PC-3 (cell line): Measurements from ENCODE around the gene MYO5A. TPM values are rescaled to one million over a fixed set of nuclear protein-coding genes. Genes with fewer than 3 reads are reported as not detected.

Source experiments
- ATAC-seq: fragments of 200-7000 bp; cut with Tn5 transposase; 2 replicates; pipeline ENCODE4 v1.9.1; 2020; ENCODE audit warnings: mild to moderate bottlenecking, moderate library complexity
- BruUV-seq: library from RNA; stranded (reverse); fragments of 400-500 nt; replicated peaks from 2 replicates; lab custom pipeline; 2021; lab: Mats Ljungman, UMichigan
- CTCF ChIA-PET: fragments of 300-600 bp; sonication (Branson Sonifier 250); formaldehyde crosslinking; loops from one replicate; lab custom pipeline; 2022; ENCODE audit warnings: antibody characterized with exemption; lab: Charles Lee
- POLR2A ChIA-PET: fragments of 300-600 bp; sonication (Branson Sonifier 250); formaldehyde crosslinking; loops from one replicate; lab custom pipeline; 2022; ENCODE audit warnings: antibody characterized with exemption; ENCODE audit not compliant: unreplicated experiment; lab: Charles Lee
- DNase-seq: peaks from one replicate; pipeline ENCODE4 v3.0.0-alpha.2; 2015
- H2AFZ ChIP-seq: fragments of 300-600 bp; sonication (generic); 2 replicates; pipeline ENCODE4 v1.6.0; 2016; ENCODE audit warnings: antibody characterized with exemption, low read length
- H3F3A ChIP-seq: fragments of 300-600 bp; sonication (generic); one replicate; pipeline ENCODE4 v1.6.0; 2017; ENCODE audit warnings: antibody characterized with exemption, low read length, control low read depth, mild to moderate bottlenecking; ENCODE audit not compliant: unreplicated experiment
- H3K27ac ChIP-seq: fragments of 300-600 bp; sonication (generic); 2 replicates; pipeline ENCODE4 v1.5.1; 2016; ENCODE audit warnings: mild to moderate bottlenecking, low read length
- H3K27me3 ChIP-seq: fragments of 300-600 bp; sonication (generic); 2 replicates; pipeline ENCODE4 v1.6.1; 2016; ENCODE audit warnings: low read length, mixed read lengths
- H3K36me3 ChIP-seq: fragments of 300-600 bp; sonication (generic); 2 replicates; pipeline ENCODE4 v1.6.1; 2016; ENCODE audit warnings: low read depth, mixed run types, low read length, mixed read lengths
- H3K4me1 ChIP-seq: fragments of 300-600 bp; sonication (generic); 2 replicates; pipeline ENCODE4 v1.5.1; 2016; ENCODE audit warnings: low read length; ENCODE audit not compliant: insufficient read depth
- H3K4me2 ChIP-seq: fragments of 300-600 bp; sonication (generic); 2 replicates; pipeline ENCODE4 v1.6.0; 2016; ENCODE audit warnings: low read length
- H3K4me3 ChIP-seq: fragments of 300-600 bp; sonication (generic); 2 replicates; pipeline ENCODE4 v1.5.1; 2016; ENCODE audit warnings: mild to moderate bottlenecking, low read length, mixed read lengths
- H3K79me2 ChIP-seq: fragments of 300-600 bp; sonication (generic); 2 replicates; pipeline ENCODE4 v1.6.1; 2017; ENCODE audit warnings: low read length, mixed read lengths
- H3K9ac ChIP-seq: fragments of 300-600 bp; sonication (generic); 2 replicates; pipeline ENCODE4 v1.6.0; 2016; ENCODE audit warnings: mild to moderate bottlenecking, low read length
- H3K9me2 ChIP-seq: fragments of 300-600 bp; sonication (generic); replicated peaks from 2 replicates; pipeline ENCODE4 v1.6.1; 2016; ENCODE audit warnings: mixed run types, low read length, mixed read lengths
- H3K9me3 ChIP-seq: fragments of 300-600 bp; sonication (generic); 2 replicates; pipeline ENCODE4 v1.6.1; 2016; ENCODE audit warnings: low read length, mixed read lengths
- H4K20me1 ChIP-seq: fragments of 300-600 bp; sonication (generic); 2 replicates; pipeline ENCODE4 v1.6.1; 2016; ENCODE audit warnings: low read length, mixed read lengths
- EZH2 ChIP-seq: fragments of 300-600 bp; sonication (generic); IDR thresholded peaks from one replicate; pipeline ENCODE4 v1.6.1; 2017; ENCODE audit warnings: antibody characterized with exemption, mild to moderate bottlenecking, low read length; ENCODE audit not compliant: unreplicated experiment
- EZH2phosphoT487 ChIP-seq: fragments of 300-600 bp; sonication (generic); IDR thresholded peaks from 2 replicates; pipeline ENCODE4 v1.6.1; 2018; ENCODE audit warnings: mild to moderate bottlenecking, antibody characterized with exemption, low read length, borderline replicate concordance
- intact Hi-C: fragments of 100-400 bp; cut with micrococcal nuclease; formaldehyde crosslinking; loops from 2 replicates; pipeline ENCODE4 v1.9.0; 2023
- total RNA-seq: library from RNA; depleted of rRNA; stranded (reverse); fragments of >200 nt; gene quantifications from 2 replicates; pipeline ENCODE4 v1.2.3, GENCODE V29; 2014
- TF ChIP-seq, protein P1 (sequence below): fragments of 300-600 bp; sonication (generic); conservative IDR thresholded peaks from 2 replicates; pipeline ENCODE4 v1.5.1; 2017; ENCODE audit warnings: antibody characterized with exemption, low read depth, mild to moderate bottlenecking, low read length

Gene MYO5A
- total RNA-seq, 1 experiment from 2014 or later, result 42.1 TPM

DNA sequence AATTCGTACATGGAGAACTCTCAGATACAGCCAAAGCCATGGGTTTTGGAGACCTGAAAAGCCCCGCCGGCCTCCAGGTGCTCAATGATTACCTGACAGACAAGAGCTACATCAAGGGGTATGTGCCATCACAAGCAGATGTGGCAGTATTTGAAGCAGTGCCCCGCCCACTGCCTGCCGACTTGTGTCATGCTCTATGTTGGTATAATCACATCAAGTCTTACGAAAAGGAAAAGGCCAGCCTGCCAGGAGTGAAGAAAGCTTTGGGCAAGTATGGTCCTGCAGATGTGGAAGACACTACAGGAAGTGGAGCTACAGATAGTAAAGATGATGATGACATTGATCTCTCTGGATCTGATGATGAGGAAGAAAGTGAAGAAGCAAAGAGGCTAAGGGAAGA, 23.5 kb downstream of the MYO5A start:
- TF ChIP-seq EZH2phosphoT487 (no peak), EZH2 (no peak)
- TF ChIP-seq, protein P1, sequence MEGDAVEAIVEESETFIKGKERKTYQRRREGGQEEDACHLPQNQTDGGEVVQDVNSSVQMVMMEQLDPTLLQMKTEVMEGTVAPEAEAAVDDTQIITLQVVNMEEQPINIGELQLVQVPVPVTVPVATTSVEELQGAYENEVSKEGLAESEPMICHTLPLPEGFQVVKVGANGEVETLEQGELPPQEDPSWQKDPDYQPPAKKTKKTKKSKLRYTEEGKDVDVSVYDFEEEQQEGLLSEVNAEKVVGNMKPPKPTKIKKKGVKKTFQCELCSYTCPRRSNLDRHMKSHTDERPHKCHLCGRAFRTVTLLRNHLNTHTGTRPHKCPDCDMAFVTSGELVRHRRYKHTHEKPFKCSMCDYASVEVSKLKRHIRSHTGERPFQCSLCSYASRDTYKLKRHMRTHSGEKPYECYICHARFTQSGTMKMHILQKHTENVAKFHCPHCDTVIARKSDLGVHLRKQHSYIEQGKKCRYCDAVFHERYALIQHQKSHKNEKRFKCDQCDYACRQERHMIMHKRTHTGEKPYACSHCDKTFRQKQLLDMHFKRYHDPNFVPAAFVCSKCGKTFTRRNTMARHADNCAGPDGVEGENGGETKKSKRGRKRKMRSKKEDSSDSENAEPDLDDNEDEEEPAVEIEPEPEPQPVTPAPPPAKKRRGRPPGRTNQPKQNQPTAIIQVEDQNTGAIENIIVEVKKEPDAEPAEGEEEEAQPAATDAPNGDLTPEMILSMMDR, result no peak
- no TSS peak for BruUV-seq
- H3K27ac ChIP-seq, result no peak overlapping the region
- no peak overlapping the region for H3K4me2 ChIP-seq
- H4K20me1 ChIP-seq, result no peaks in the 10 kb centered on the region
- ChIA-PET POLR2A (no interaction called here), CTCF (no interaction called here)
- no peaks in the 10 kb centered on the region for H3K9me3 ChIP-seq
- H3K27me3 ChIP-seq, result no peaks in the 10 kb centered on the region
- H3K36me3 ChIP-seq, result no peaks in the 10 kb centered on the region
- ATAC-seq, result no peak
- H2AFZ ChIP-seq, result no peak overlapping the region
- H3K4me1 ChIP-seq, result no peaks in the 10 kb centered on the region
- DNase-seq, result no peak
- intact Hi-C loops, result no loop called here
- no peak overlapping the region for H3K9ac ChIP-seq
- H3K4me3 ChIP-seq, result no peak overlapping the region
- H3K79me2 ChIP-seq, result peaks cover 22% of the 10 kb centered on the region; the same call in 1 of the 2 replicates
- H3F3A ChIP-seq, result no peaks in the 10 kb centered on the region
- no peaks in the 10 kb centered on the region for H3K9me2 ChIP-seq

DNA sequence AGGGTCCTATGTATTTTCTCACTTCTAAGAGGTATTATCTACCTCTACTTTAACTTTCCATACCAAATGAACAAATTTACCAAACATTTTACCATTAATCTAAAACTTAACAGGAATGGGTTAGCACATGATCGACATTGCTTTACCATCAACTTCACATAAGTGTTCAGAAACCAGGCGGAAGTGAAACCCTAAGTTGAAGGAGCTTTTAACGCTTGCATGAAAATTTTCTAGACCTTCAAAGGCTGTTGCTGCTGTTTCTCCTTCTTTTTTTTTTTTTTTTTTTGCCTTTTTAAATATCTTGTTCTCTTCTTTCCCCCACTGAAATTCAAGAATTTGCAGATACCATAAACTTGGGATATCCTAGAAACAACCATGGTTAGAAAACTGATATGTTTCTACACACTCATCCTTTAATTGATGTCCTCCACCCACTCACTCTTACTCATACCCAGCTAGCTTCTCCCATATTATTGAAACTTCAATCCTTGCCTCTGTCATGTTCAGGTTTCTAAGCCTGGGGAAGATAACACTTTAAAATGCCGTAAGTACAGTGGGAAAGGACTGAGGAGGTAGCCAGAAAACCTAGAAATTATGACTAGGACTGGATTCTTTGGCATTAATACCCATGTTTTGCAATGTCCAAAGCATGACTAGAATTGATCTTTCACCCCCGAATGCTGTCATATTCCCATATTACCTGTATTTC, 24.7 kb downstream of the MYO5A start:
- Histone ChIP-seq H3K27me3 (no peaks in the 10 kb centered on the region), H3K27ac (no peak overlapping the region), H3K4me3 (no peak overlapping the region), H3F3A (no peaks in the 10 kb centered on the region), H3K36me3 (no peaks in the 10 kb centered on the region), H3K9me3 (no peaks in the 10 kb centered on the region), H3K9me2 (no peaks in the 10 kb centered on the region), H3K9ac (no peak overlapping the region), H2AFZ (no peak overlapping the region), H3K4me2 (no peak overlapping the region), H3K4me1 (no peaks in the 10 kb centered on the region), H3K79me2 (peaks cover 15% of the 10 kb centered on the region; the same call in 1 of the 2 replicates), H4K20me1 (no peaks in the 10 kb centered on the region)
- CTCF ChIA-PET, result no interaction called here
- DNase-seq (peak; percentile 21), ATAC-seq (no peak)
- intact Hi-C loops, result no loop called here
- no TSS peak for BruUV-seq
- POLR2A ChIA-PET, result no interaction called here
- TF ChIP-seq EZH2 (no peak), EZH2phosphoT487 (no peak)
- TF ChIP-seq, protein P1, result no peak

DNA sequence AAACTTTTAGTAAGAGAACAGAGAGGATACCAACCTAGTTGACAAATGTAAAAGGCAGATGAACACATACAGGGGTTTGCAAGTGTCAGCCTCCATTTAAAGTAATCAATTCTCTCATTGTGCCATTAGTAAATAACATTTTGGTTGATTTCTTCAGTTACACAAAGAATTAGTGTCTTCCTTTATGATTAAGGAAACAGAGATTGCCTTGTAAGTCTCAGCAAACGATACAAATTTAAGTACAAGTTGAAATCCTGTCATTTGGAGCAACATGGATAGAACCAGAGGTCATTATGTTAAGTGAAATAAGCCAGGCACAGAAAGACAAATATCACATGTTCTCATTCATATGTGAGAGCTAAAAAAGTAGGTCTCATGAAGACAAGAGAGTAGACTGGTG, 26.1 kb downstream of the MYO5A start:
- TF ChIP-seq, protein P1, result no peak
- TF ChIP-seq EZH2phosphoT487 (no peak), EZH2 (no peak)
- Histone ChIP-seq H3K9me3 (no peaks in the 10 kb centered on the region), H3K27me3 (no peaks in the 10 kb centered on the region), H3K27ac (no peak overlapping the region), H3K9me2 (no peaks in the 10 kb centered on the region), H3K9ac (no peak overlapping the region), H3F3A (no peaks in the 10 kb centered on the region), H3K4me1 (no peaks in the 10 kb centered on the region), H3K36me3 (no peaks in the 10 kb centered on the region), H3K4me2 (no peak overlapping the region), H2AFZ (no peak overlapping the region), H3K79me2 (peaks cover 15% of the 10 kb centered on the region; the same call in 1 of the 2 replicates), H3K4me3 (no peak overlapping the region), H4K20me1 (no peaks in the 10 kb centered on the region)
- intact Hi-C loops, result no loop called here
- no peak for ATAC-seq
- no peak for DNase-seq
- ChIA-PET POLR2A (no interaction called here), CTCF (no interaction called here)
- BruUV-seq, result no TSS peak
